IMR-90 (cell line): Measurements from ENCODE around the gene TMEM190. TPM values are rescaled to one million over a fixed set of nuclear protein-coding genes. Genes with fewer than 3 reads are reported as not detected.
A peak's percentile ranks its signal among the peaks of the same experiment; 100 is the strongest.

Experiments used
- CHD1 ChIP-seq: IDR thresholded peaks from 2 replicates; pipeline ENCODE4 v1.6.1; 2012; ENCODE audit warnings: low read depth, low read length, improper control_type of control experiment
- RCOR1 ChIP-seq: IDR thresholded peaks from 2 replicates; pipeline ENCODE4 v1.6.1; 2012; ENCODE audit warnings: mild to moderate bottlenecking, low read length, improper control_type of control experiment; ENCODE audit not compliant: insufficient replicate concordance
- polyA plus RNA-seq, 3 experiments: library from polyadenylated mRNA; depleted of rRNA; stranded (reverse); fragments of >200 nt; gene quantifications; 2 replicates each; pipeline ENCODE4 v1.2.3, GENCODE V29; 2012; ENCODE audit warnings: low replicate concordance in 1 of 3
- total RNA-seq: library from RNA; depleted of rRNA; stranded (reverse); fragments of >200 nt; gene quantifications from 2 replicates; pipeline ENCODE4 v1.2.3, GENCODE V29; 2012
- TF ChIP-seq, protein P1 (sequence below): fragments of 150-350 bp; IDR thresholded peaks from 2 replicates; pipeline ENCODE4 v1.6.1; 2017; ENCODE audit warnings: mild to moderate bottlenecking, antibody characterized with exemption, low read length, low read depth

Gene TMEM190
- total and polyA plus RNA-seq, 2 of the 4 experiments (the other 2 are of a cell fraction) = 1.6 TPM; not detected in 1

DNA sequence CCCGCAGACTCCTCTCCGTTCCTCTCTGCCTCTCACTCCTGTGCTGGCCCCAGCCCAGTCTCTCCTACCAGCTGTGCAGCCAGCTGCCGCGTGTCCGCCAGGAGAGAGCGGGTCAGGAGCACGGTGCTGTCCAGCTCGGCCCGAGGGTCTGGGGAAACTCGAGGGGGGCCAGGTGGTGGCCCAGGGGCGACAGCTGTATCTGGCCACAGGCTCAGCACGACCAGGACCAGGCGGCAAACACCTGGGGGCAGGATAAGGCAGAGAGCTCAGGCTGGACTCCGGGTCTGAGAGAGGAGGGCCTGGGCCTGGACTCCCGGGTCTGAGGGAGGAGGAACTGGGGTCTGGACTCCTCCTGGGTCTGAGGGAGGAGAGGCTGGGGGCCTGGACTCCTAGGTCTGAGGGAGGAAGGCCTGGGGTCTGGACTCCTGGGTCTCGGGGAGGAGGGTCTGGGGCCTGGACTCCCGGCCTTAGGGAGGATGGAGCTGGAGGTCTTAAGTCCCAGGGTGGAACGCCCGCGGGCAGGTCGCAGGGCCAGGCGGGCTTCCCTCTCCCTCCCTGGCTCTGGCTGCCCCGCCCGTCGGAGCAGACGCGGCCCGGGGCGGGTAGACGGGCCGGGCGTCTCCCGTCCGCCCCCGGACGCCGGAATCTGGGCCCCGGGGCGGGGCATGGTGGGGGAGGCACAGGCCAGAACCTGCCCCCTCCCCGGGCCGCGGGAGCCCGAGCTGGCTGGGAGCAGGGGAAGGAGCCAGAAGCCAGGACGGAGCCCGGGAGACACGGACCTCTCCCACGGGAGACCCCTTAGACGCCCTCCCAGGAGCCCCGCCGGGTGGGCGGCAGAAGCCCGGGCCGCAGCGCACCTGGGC, 7.7 kb upstream of the TMEM190 start (continued):
- TF ChIP-seq, protein P1, sequence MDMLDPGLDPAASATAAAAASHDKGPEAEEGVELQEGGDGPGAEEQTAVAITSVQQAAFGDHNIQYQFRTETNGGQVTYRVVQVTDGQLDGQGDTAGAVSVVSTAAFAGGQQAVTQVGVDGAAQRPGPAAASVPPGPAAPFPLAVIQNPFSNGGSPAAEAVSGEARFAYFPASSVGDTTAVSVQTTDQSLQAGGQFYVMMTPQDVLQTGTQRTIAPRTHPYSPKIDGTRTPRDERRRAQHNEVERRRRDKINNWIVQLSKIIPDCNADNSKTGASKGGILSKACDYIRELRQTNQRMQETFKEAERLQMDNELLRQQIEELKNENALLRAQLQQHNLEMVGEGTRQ = no peak
- TF ChIP-seq RCOR1 (no peak), CHD1 (peak; percentile 36; the same call in 1 of the 2 replicates)
